GM12878 (cell line): Measurements from ENCODE around the gene SETBP1. TPM values are rescaled to one million over a fixed set of nuclear protein-coding genes. Genes with fewer than 3 reads are reported as not detected.

ENCODE experiments used
- ATAC-seq: fragments of 200-7000 bp; cut with Tn5 transposase; 3 replicates; pipeline ENCODE4 v1.9.1; 2020; ENCODE audit warnings: mild to moderate bottlenecking, moderate library complexity
- BruUV-seq: library from RNA; stranded (reverse); fragments of 400-500 nt; replicated peaks from 2 replicates; lab custom pipeline; 2021; lab: Mats Ljungman, UMichigan
- CTCF ChIA-PET: fragments of 300-600 bp; sonication (Branson Sonifier 250); formaldehyde crosslinking; extraction: SDS; loops from one replicate; lab custom pipeline; 2021; ENCODE audit warnings: inconsistent platforms; lab: Yijun Ruan, JAX
- POLR2A ChIA-PET: fragments of 350-600 bp; formaldehyde crosslinking; extraction: SDS; loops from one replicate; lab custom pipeline; 2021; ENCODE audit warnings: inconsistent platforms; lab: Charles Lee
- RAD21 ChIA-PET: fragments of 300-600 bp; sonication (Branson Sonifier 250); formaldehyde crosslinking; loops from one replicate; lab custom pipeline; 2023; ENCODE audit warnings: antibody characterized with exemption; ENCODE audit not compliant: unreplicated experiment; lab: Charles Lee
- SMC1A ChIA-PET: fragments of 300-600 bp; sonication (Branson Sonifier 250); formaldehyde crosslinking; loops from one replicate; lab custom pipeline; 2023; ENCODE audit not compliant: unreplicated experiment, uncharacterized antibody; lab: Charles Lee
- DNase-seq: peaks from one replicate; pipeline ENCODE4 v3.0.0-alpha.2; 2011; ENCODE audit warnings: low read depth, low spot score
- FAIRE-seq: peaks from 3 replicates; lab custom pipeline; 2011; peaks lifted over from hg19 to GRCh38; lab: Jason Lieb, UNC
- H2AFZ ChIP-seq: 2 replicates; pipeline ENCODE4 v1.6.0; 2011; ENCODE audit warnings: low read depth, low read length, control low read depth; ENCODE audit not compliant: control insufficient read depth
- H3K27ac ChIP-seq: 2 replicates; pipeline ENCODE4 v1.5.1; 2011; ENCODE audit warnings: control low read depth; ENCODE audit not compliant: control insufficient read depth, insufficient read depth
- H3K27me3 ChIP-seq, 2 experiments: replicated peaks in 1 of 2; 2 replicates each; pipeline versions ENCODE4 v1.6.0 to v1.6.1; 2011; ENCODE audit warnings: low read length in 1 of 2; ENCODE audit not compliant: control insufficient read depth in 2 of 2, insufficient read depth in 2 of 2
- H3K36me3 ChIP-seq, 2 experiments: 2 replicates each; pipeline ENCODE4 v1.5.1; 2011; ENCODE audit warnings: low read length in 1 of 2; ENCODE audit not compliant: control insufficient read depth in 2 of 2, insufficient read depth in 2 of 2
- H3K4me1 ChIP-seq: 2 replicates; pipeline ENCODE4 v1.6.1; 2011; ENCODE audit warnings: mild to moderate bottlenecking, low read length, moderate library complexity, mixed read lengths; ENCODE audit not compliant: control insufficient read depth, insufficient read depth
- H3K4me2 ChIP-seq: 2 replicates; pipeline ENCODE4 v1.6.0; 2011; ENCODE audit warnings: control low read depth; ENCODE audit not compliant: control insufficient read depth, insufficient read depth
- H3K4me3 ChIP-seq: fragments of 200-600 bp; sonication (generic); 2 replicates; pipeline ENCODE4 v1.5.1; 2016
- H3K79me2 ChIP-seq: 2 replicates; pipeline ENCODE4 v1.6.0; 2011; ENCODE audit warnings: low read length; ENCODE audit not compliant: control insufficient read depth, insufficient read depth
- H3K9ac ChIP-seq: 2 replicates; pipeline ENCODE4 v1.8.0; 2011; ENCODE audit warnings: low read length, control low read depth, mixed read lengths; ENCODE audit not compliant: control insufficient read depth, insufficient read depth
- H3K9me3 ChIP-seq: replicated peaks from 3 replicates; pipeline ENCODE4 v1.5.1; 2011; ENCODE audit warnings: mild to moderate bottlenecking, low read length; ENCODE audit not compliant: control insufficient read depth, insufficient read depth
- H4K20me1 ChIP-seq: 2 replicates; pipeline ENCODE4 v1.6.0; 2011; ENCODE audit not compliant: control insufficient read depth, insufficient read depth
- NBN ChIP-seq: fragments of 450-650 bp; IDR thresholded peaks from 2 replicates; pipeline ENCODE4 v1.6.1; 2016
- NFIC ChIP-seq: IDR thresholded peaks from 2 replicates; pipeline ENCODE4 v1.6.1; 2012; ENCODE audit warnings: low read depth, mild to moderate bottlenecking, inconsistent platforms, low read length, moderate library complexity
- POU2F2 ChIP-seq: IDR thresholded peaks from 3 replicates; pipeline ENCODE4 v1.6.1; 2011; ENCODE audit warnings: low read depth, mild to moderate bottlenecking, low read length, borderline replicate concordance
- YBX1 ChIP-seq: fragments of 450-650 bp; IDR thresholded peaks from 2 replicates; pipeline ENCODE4 v1.6.1; 2016; ENCODE audit warnings: antibody characterized with exemption
- YY1 ChIP-seq: IDR thresholded peaks from 2 replicates; pipeline ENCODE4 v1.6.1; 2011; ENCODE audit warnings: low read depth, mild to moderate bottlenecking, low read length
- WGBS: methylation state at CpG from one replicate; pipeline ENCODE4 v1.1.6; 2016; ENCODE audit warnings: low lambda C conversion rate; ENCODE audit not compliant: insufficient replicate concordance, insufficient coverage; ENCODE audit errors: missing lambda C conversion rate; 5-methylcytosine and 5-hydroxymethylcytosine counted together
- in situ Hi-C: fragments of 300-500 bp; cut with MboI; formaldehyde crosslinking; loops from 9 replicates; pipeline ENCODE4 v1.14.3; 2018; ENCODE audit warnings: mixed read lengths
- intact Hi-C: fragments of 100-400 bp; cut with micrococcal nuclease; formaldehyde crosslinking; loops from one replicate; pipeline ENCODE4 v1.14.2; 2022; ENCODE audit not compliant: unreplicated experiment
- polyA plus RNA-seq, 11 experiments: library from polyadenylated mRNA; depleted of rRNA in 4 of 11; unstranded in 6 of 11; stranded (reverse) in 5 of 11; fragments of >200 nt; fragmentation: Nextera tagmentation in 4 of 11; fragmentation: Illumina TruSeq in 1 of 11; extraction: Ambion mirVana in 4 of 11; extraction: Trizol in 1 of 11; gene quantifications; 1 replicate in 1 of 11; 2 replicates in 10 of 11; pipeline versions ENCODE4 v1.2.1 to v1.2.3, GENCODE V29; 2011 to 2016; ENCODE audit warnings: inconsistent platforms in 2 of 11, missing spikeins in 2 of 11, low read depth in 1 of 11
- total RNA-seq, 4 experiments: library from RNA; depleted of rRNA in 3 of 4; stranded (reverse); fragments of >200 nt in 3 of 4; fragmentation: Illumina TruSeq in 1 of 4; extraction: Trizol in 1 of 4; gene quantifications; 2 replicates each; pipeline versions ENCODE4 v1.2.1 to v1.2.3, GENCODE V29; 2013 to 2021
- TF ChIP-seq, protein P1 (sequence below): fragments of 450-650 bp; IDR thresholded peaks from 2 replicates; pipeline ENCODE4 v1.6.1; 2017; ENCODE audit warnings: mild to moderate bottlenecking, moderate library complexity
- TF ChIP-seq, protein P2 (sequence below): fragments of 150-350 bp; IDR thresholded peaks from 2 replicates; pipeline ENCODE4 v1.6.1; 2016; ENCODE audit warnings: low read depth, low read length
- TF ChIP-seq, protein P3 (sequence below): fragments of 450-650 bp; IDR thresholded peaks from 2 replicates; pipeline ENCODE4 v1.6.1; 2016; ENCODE audit warnings: mild to moderate bottlenecking

SETBP1 gene
- total and polyA plus RNA-seq, 10 of the 15 experiments (the other 5 are each of a cell fraction or from before 2014, with no cell fraction given): 0.99 to 29.7 (median 8.3) TPM

DNA sequence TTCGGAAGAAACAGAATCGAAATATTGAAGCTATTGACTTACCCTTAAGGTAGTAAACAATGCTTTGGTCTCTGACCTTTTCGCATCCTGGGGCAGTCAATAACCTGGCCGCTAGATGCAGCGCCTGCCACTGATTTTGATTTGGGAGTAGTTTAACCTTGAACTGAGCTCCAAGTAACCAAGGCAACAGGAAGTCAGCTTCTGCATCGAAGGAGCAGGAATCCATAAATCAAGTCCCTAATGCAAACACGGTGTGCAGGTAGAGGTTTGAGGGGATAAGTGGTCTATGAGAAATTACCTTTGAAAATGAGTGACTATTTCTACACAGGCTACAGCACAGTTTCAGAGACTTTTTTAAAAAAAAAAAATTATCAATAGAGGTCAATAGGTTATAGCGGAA, 353.5 kb downstream of the SETBP1 start:
- ATAC-seq (no peak), FAIRE-seq (no peak), DNase-seq (no peak)
- TF ChIP-seq NBN (no peak), NFIC (no peak), POU2F2 (no peak), YY1 (no peak), YBX1 (no peak)
- TF ChIP-seq, protein P1, sequence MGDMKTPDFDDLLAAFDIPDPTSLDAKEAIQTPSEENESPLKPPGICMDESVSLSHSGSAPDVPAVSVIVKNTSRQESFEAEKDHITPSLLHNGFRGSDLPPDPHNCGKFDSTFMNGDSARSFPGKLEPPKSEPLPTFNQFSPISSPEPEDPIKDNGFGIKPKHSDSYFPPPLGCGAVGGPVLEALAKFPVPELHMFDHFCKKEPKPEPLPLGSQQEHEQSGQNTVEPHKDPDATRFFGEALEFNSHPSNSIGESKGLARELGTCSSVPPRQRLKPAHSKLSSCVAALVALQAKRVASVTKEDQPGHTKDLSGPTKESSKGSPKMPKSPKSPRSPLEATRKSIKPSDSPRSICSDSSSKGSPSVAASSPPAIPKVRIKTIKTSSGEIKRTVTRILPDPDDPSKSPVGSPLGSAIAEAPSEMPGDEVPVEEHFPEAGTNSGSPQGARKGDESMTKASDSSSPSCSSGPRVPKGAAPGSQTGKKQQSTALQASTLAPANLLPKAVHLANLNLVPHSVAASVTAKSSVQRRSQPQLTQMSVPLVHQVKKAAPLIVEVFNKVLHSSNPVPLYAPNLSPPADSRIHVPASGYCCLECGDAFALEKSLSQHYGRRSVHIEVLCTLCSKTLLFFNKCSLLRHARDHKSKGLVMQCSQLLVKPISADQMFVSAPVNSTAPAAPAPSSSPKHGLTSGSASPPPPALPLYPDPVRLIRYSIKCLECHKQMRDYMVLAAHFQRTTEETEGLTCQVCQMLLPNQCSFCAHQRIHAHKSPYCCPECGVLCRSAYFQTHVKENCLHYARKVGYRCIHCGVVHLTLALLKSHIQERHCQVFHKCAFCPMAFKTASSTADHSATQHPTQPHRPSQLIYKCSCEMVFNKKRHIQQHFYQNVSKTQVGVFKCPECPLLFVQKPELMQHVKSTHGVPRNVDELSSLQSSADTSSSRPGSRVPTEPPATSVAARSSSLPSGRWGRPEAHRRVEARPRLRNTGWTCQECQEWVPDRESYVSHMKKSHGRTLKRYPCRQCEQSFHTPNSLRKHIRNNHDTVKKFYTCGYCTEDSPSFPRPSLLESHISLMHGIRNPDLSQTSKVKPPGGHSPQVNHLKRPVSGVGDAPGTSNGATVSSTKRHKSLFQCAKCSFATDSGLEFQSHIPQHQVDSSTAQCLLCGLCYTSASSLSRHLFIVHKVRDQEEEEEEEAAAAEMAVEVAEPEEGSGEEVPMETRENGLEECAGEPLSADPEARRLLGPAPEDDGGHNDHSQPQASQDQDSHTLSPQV: no peak
- TF ChIP-seq, protein P2, sequence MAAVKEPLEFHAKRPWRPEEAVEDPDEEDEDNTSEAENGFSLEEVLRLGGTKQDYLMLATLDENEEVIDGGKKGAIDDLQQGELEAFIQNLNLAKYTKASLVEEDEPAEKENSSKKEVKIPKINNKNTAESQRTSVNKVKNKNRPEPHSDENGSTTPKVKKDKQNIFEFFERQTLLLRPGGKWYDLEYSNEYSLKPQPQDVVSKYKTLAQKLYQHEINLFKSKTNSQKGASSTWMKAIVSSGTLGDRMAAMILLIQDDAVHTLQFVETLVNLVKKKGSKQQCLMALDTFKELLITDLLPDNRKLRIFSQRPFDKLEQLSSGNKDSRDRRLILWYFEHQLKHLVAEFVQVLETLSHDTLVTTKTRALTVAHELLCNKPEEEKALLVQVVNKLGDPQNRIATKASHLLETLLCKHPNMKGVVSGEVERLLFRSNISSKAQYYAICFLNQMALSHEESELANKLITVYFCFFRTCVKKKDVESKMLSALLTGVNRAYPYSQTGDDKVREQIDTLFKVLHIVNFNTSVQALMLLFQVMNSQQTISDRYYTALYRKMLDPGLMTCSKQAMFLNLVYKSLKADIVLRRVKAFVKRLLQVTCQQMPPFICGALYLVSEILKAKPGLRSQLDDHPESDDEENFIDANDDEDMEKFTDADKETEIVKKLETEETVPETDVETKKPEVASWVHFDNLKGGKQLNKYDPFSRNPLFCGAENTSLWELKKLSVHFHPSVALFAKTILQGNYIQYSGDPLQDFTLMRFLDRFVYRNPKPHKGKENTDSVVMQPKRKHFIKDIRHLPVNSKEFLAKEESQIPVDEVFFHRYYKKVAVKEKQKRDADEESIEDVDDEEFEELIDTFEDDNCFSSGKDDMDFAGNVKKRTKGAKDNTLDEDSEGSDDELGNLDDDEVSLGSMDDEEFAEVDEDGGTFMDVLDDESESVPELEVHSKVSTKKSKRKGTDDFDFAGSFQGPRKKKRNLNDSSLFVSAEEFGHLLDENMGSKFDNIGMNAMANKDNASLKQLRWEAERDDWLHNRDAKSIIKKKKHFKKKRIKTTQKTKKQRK: no peak
- TF ChIP-seq, protein P3, sequence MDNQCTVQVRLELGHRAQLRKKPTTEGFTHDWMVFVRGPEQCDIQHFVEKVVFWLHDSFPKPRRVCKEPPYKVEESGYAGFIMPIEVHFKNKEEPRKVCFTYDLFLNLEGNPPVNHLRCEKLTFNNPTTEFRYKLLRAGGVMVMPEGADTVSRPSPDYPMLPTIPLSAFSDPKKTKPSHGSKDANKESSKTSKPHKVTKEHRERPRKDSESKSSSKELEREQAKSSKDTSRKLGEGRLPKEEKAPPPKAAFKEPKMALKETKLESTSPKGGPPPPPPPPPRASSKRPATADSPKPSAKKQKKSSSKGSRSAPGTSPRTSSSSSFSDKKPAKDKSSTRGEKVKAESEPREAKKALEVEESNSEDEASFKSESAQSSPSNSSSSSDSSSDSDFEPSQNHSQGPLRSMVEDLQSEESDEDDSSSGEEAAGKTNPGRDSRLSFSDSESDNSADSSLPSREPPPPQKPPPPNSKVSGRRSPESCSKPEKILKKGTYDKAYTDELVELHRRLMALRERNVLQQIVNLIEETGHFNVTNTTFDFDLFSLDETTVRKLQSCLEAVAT: no peak
- intact Hi-C loops (no loop called here), in situ Hi-C loops (no loop called here)
- ChIA-PET RAD21 (interaction anchor here (0.8 kb wide), 1 partner anchor 179 kb away, joined by 3 read pairs; no protein-coding TSS in a partner anchor), POLR2A (no interaction called here), SMC1A (interaction anchor here (0.8 kb wide), 1 partner anchor 9 kb away, joined by 3 read pairs; no protein-coding TSS in a partner anchor), CTCF (interaction anchor here (0.8 to 1.7 kb wide), 3 partner anchors 15 to 179 kb away, joined by 3 to 7 read pairs (median 3); no protein-coding TSS in a partner anchor)
- Histone ChIP-seq H3K4me1 (no peaks in the 10 kb centered on the region), H3K4me2 (no peak overlapping the region), H3K79me2 (no peaks in the 10 kb centered on the region), H3K9ac (no peak overlapping the region), H2AFZ (no peak overlapping the region), H3K36me3 (no peaks in the 10 kb centered on the region), H4K20me1 (no peaks in the 10 kb centered on the region), H3K27me3 (no peaks in the 10 kb centered on the region), H3K4me3 (no peak overlapping the region), H3K9me3 (no peaks in the 10 kb centered on the region), H3K27ac (no peak overlapping the region)
- BruUV-seq: no TSS peak
- WGBS: 95% methylated on average over 8 of the region's 8 CpGs
